Measurements from ENCODE around the gene CDV3. TPM values are rescaled to one million over a fixed set of nuclear protein-coding genes. Genes with fewer than 3 reads are reported as not detected.

The CDV3 gene
- polyA plus RNA-seq, 1 experiment: 54.9 TPM

- Histone ChIP-seq H3K27me3 (ENCODE audit: control insufficient read depth, insufficient read depth, low read length) (no peaks in the 10 kb centered on the region), H3K4me3 (ENCODE audit: low read depth, low read length) (no peak overlapping the region), H3K36me3 (ENCODE audit: control insufficient read depth, insufficient read depth, low read length) (peaks cover 2% of the 10 kb centered on the region; the same call in 1 of the 2 replicates)
- POLR2A ChIA-PET: no interaction called here
- DNase-seq (ENCODE audit: low read depth): no peak
- CTCF ChIA-PET: no interaction called here
- TF ChIP-seq CTCF (IDR thresholded peaks at IDR 0.05; ENCODE audit: insufficient read depth, low read depth, low read length): no peak
Observed at GRCh38 chr3:133610031-133610430, 36.5 kb downstream of the CDV3 start.

- H3K4me3 ChIP-seq (ENCODE audit: low read depth, low read length): no peak overlapping the region
- no peak for TF ChIP-seq CTCF (IDR thresholded peaks at IDR 0.05; ENCODE audit: insufficient read depth, low read depth, low read length)
- no peak for DNase-seq (ENCODE audit: low read depth)
- ChIA-PET CTCF (no interaction called here), POLR2A (no interaction called here)
- peaks cover 2% of the 10 kb centered on the region; the same call in 1 of the 2 replicates for H3K36me3 ChIP-seq (ENCODE audit: control insufficient read depth, insufficient read depth, low read length)
- no peaks in the 10 kb centered on the region for H3K27me3 ChIP-seq (ENCODE audit: control insufficient read depth, insufficient read depth, low read length)
Observed at GRCh38 chr3:133611534-133611933, 38.0 kb downstream of the CDV3 start.

- Histone ChIP-seq H3K27me3 (ENCODE audit: control insufficient read depth, insufficient read depth, low read length) (no peaks in the 10 kb centered on the region), H3K4me3 (ENCODE audit: low read depth, low read length) (no peak overlapping the region), H3K36me3 (ENCODE audit: control insufficient read depth, insufficient read depth, low read length) (peaks cover 7% of the 10 kb centered on the region; the same call in 1 of the 2 replicates)
- TF ChIP-seq CTCF (IDR thresholded peaks at IDR 0.05; ENCODE audit: insufficient read depth, low read depth, low read length): no peak
- CTCF ChIA-PET: interaction anchor here (0.6 kb wide), 1 partner anchor 48 kb away, joined by 3 read pairs; no protein-coding TSS in a partner anchor
- POLR2A ChIA-PET: no interaction called here
- no peak for DNase-seq (ENCODE audit: low read depth)
Observed at GRCh38 chr3:133620066-133620784, 46.7 kb downstream of the CDV3 start.

GRCh38 chr3:133627789-133628188, 54.3 kb downstream of the CDV3 start:
- peaks cover 4% of the 10 kb centered on the region; the same call in 1 of the 2 replicates for H3K36me3 ChIP-seq (ENCODE audit: control insufficient read depth, insufficient read depth, low read length)
- TF ChIP-seq CTCF (IDR thresholded peaks at IDR 0.05; ENCODE audit: insufficient read depth, low read depth, low read length): no peak
- H3K27me3 ChIP-seq (ENCODE audit: control insufficient read depth, insufficient read depth, low read length): no peaks in the 10 kb centered on the region
- POLR2A ChIA-PET: no interaction called here
- no peak for DNase-seq (ENCODE audit: low read depth)
- CTCF ChIA-PET: no interaction called here
- H3K4me3 ChIP-seq (ENCODE audit: low read depth, low read length): no peak overlapping the region

- no peak for TF ChIP-seq CTCF (IDR thresholded peaks at IDR 0.05; ENCODE audit: insufficient read depth, low read depth, low read length)
- POLR2A ChIA-PET: interaction anchor here (0.7 kb wide), 1 partner anchor 128 kb away, joined by 3 read pairs; no protein-coding TSS in a partner anchor
- no peak for DNase-seq (ENCODE audit: low read depth)
- no peaks in the 10 kb centered on the region for H3K27me3 ChIP-seq (ENCODE audit: control insufficient read depth, insufficient read depth, low read length)
- H3K4me3 ChIP-seq (ENCODE audit: low read depth, low read length): no peak overlapping the region
- CTCF ChIA-PET: interaction anchor here (0.8 kb wide), 1 partner anchor 11 kb away, joined by 3 read pairs; no protein-coding TSS in a partner anchor
- H3K36me3 ChIP-seq (ENCODE audit: control insufficient read depth, insufficient read depth, low read length): peaks cover 3% of the 10 kb centered on the region; the same call in 1 of the 2 replicates
Observed at GRCh38 chr3:133629146-133629545, 55.7 kb downstream of the CDV3 start.

Measured in BJ (cell line).